Measurements from ENCODE around the gene ERCC6.

DNA sequence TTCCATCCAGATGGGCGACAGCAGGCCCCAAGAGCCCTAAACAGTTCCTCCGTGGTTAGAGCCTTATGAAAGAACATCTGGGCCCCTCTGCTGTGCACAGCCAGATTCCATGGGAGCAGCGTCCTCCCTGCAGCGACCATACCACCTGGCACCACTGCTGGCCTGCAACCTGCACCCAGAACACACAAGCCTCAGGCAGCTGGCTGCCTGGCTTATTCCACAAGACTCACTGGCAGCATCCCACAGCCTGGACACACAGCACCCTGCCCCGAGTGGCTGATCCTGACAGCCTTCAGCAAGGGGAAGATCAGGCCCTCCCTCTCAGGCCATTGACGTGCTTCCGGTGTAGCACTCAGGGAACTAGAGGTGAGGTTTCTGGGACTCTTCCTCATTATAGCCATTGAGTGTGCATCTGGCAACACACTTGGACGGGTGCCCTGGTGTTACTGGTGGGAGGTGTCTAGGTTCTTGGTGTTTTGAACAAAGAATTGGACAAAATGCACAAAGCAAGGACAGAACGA is 33.7 kb upstream of the ERCC6 start:
- TF ChIP-seq POLR2AphosphoS5 (IDR thresholded peaks at IDR 0.05; ENCODE audit: borderline replicate concordance, low read depth, low read length) (no peak), EZH2 (IDR thresholded peaks at IDR 0.05) (no peak), FOXP2 (optimal IDR thresholded peaks at IDR 0.05; ENCODE audit: control extremely low read depth, extremely low read length, insufficient read depth) (no peak)

Data from SK-N-MC (cell line).